ENCODE data around the gene LMAN2. TPM values are rescaled to one million over a fixed set of nuclear protein-coding genes. Genes with fewer than 3 reads are reported as not detected.

LMAN2 gene
- total RNA-seq, 1 experiment from 2014 or later, result 106 TPM

DNA sequence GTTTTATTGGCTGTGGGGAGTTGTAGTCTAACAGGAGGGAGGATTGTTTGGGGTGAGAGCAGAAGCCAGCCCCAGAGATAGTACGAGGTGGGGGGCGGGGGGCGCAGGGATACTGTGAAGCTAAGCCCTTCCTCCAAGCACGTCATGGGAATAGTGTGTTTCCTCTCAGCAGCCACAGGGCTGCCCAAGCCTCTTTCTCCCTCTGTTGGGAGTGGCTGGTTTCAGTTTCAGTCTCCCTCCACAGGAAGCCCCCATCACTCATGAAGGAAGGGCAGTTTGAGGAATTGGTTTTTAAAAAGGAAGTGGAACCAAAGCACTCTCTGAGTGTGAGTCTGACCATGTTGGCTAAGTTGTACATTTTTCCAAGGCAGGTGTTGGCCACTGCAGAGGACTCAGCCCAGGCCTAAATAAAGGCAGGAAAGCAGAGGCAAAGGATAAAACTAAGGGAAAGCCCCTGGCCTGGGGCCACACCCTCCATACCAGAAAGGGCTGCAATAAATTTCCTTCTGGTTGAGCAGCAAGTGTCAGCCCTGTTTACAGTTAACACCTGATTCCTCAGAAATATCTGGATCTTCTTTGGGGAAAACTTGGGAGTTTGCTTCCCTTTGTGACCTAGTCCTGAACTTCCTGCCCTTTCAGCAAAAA is 51.1 kb downstream of the LMAN2 start:
- Mint-ChIP-seq H3K9me3 (no peaks in the 10 kb centered on the region), H3K27ac (peak overlapping the region; percentile 56 to 99 (median 89); a peak in 5 of 7 replicates), H3K27me3 (ENCODE audit: low read depth) (peaks cover 1% of the 10 kb centered on the region; the same call in 1 of the 2 replicates), H3K36me3 (ENCODE audit: insufficient read depth in 1 of 3, low read depth in 3 of 3) (peaks cover 21 to 56% (median 27%) of the 10 kb centered on the region in 3 experiments), H3K4me3 (peak overlapping the region in 1 of 2 experiments; percentile 21; a peak in 2 of 5 replicates), H3K4me1 (peaks cover 42 to 62% of the 10 kb centered on the region in 2 experiments)
- H3K4me1 ChIP-seq (ENCODE audit: insufficient read depth, low read length), result no peaks in the 10 kb centered on the region
- H3K79me2 ChIP-seq (ENCODE audit: insufficient read depth, low read length), result peaks cover 9% of the 10 kb centered on the region; the same call in 1 of the 2 replicates
- H2BK20ac ChIP-seq (ENCODE audit: low read depth, low read length, poor library complexity, severe bottlenecking), result no peak overlapping the region
- H3K27ac ChIP-seq (ENCODE audit: insufficient read length, low read depth, low read length), result no peak overlapping the region
- no peak overlapping the region; the same call in 1 of the 2 replicates for H3K14ac ChIP-seq (ENCODE audit: insufficient read depth, low read length)
- WGBS (ENCODE audit: extremely low coverage, insufficient read length, low lambda C conversion rate), result no CpG with 5 or more reads among the region's 4 CpGs
- no peak overlapping the region for H3K4ac ChIP-seq (ENCODE audit: low read depth, low read length)
- no peak overlapping the region for H2BK5ac ChIP-seq (ENCODE audit: insufficient read length, low read length)
- no peaks in the 10 kb centered on the region for H3K27me3 ChIP-seq (ENCODE audit: insufficient read depth, low read length)
- TF ChIP-seq, protein P1, sequence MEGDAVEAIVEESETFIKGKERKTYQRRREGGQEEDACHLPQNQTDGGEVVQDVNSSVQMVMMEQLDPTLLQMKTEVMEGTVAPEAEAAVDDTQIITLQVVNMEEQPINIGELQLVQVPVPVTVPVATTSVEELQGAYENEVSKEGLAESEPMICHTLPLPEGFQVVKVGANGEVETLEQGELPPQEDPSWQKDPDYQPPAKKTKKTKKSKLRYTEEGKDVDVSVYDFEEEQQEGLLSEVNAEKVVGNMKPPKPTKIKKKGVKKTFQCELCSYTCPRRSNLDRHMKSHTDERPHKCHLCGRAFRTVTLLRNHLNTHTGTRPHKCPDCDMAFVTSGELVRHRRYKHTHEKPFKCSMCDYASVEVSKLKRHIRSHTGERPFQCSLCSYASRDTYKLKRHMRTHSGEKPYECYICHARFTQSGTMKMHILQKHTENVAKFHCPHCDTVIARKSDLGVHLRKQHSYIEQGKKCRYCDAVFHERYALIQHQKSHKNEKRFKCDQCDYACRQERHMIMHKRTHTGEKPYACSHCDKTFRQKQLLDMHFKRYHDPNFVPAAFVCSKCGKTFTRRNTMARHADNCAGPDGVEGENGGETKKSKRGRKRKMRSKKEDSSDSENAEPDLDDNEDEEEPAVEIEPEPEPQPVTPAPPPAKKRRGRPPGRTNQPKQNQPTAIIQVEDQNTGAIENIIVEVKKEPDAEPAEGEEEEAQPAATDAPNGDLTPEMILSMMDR (conservative IDR thresholded peaks at IDR 0.05), result peak; percentile 34; the same call in 2 of the 3 replicates
- no peaks in the 10 kb centered on the region for H4K20me1 ChIP-seq (ENCODE audit: control insufficient read depth, insufficient read depth, insufficient read length)
- H4K8ac ChIP-seq (replicated peaks; ENCODE audit: insufficient read length, low read depth, low read length), result no peak overlapping the region
- H3K9me3 ChIP-seq (ENCODE audit: control insufficient read depth, low read depth, low read length), result no peaks in the 10 kb centered on the region
- no peak overlapping the region for H4K91ac ChIP-seq (ENCODE audit: insufficient read length, low read depth, low read length)
- no peaks in the 10 kb centered on the region for H3K79me1 ChIP-seq (ENCODE audit: insufficient read depth, low read depth, low read length, poor library complexity, severe bottlenecking)
- H4K5ac ChIP-seq (ENCODE audit: insufficient read length, low read depth, low read length), result no peak overlapping the region
- no peak overlapping the region for H3K23ac ChIP-seq (ENCODE audit: insufficient read length, low read depth, low read length)
- no peak overlapping the region for H2AFZ ChIP-seq (ENCODE audit: low read length)
- no peak overlapping the region for H2BK15ac ChIP-seq (ENCODE audit: low read depth, low read length)
- peaks cover 13% of the 10 kb centered on the region for H3K23me2 ChIP-seq (ENCODE audit: insufficient read length, low read depth, low read length, poor library complexity, severe bottlenecking)
- H2AK5ac ChIP-seq (ENCODE audit: insufficient read length, low read length), result no peak overlapping the region
- H2BK120ac ChIP-seq (ENCODE audit: low read depth, low read length, poor library complexity, severe bottlenecking), result no peak overlapping the region
- H3K9ac ChIP-seq (ENCODE audit: extremely low read depth, insufficient read length, low read length), result no peak overlapping the region
- H3K18ac ChIP-seq (ENCODE audit: insufficient read length, low read depth, low read length), result no peak overlapping the region
- no peak overlapping the region for H3T11ph ChIP-seq (ENCODE audit: low read length)
- DNase-seq, result peak; percentile 70
- no peak overlapping the region for H3K4me2 ChIP-seq (ENCODE audit: insufficient read depth, insufficient read length, low read length)
- H2BK12ac ChIP-seq (ENCODE audit: insufficient read length, low read depth, low read length), result no peak overlapping the region
- H3K56ac ChIP-seq (ENCODE audit: insufficient read length, low read depth, low read length), result no peak overlapping the region
